HTR-8/SVneo (cell line): Measurements from ENCODE around the gene SQSTM1.
"Not testable (repeated sequence)": the region's sequence is repeated elsewhere in the genome, so short reads cannot be mapped to it uniquely, and the experiment has no call there.

Source experiments
- DNase-seq: peaks from one replicate; pipeline ENCODE4 v3.0.0; 2011; ENCODE audit warnings: low spot score, mixed read lengths; ENCODE audit not compliant: insufficient read length
- FAIRE-seq: peaks from 2 replicates; lab custom pipeline; 2011; peaks lifted over from hg19 to GRCh38; lab: Jason Lieb, UNC

Gene SQSTM1

GRCh38 chr5:179820483-179821297 is at the start of gene SQSTM1:
Gene SQSTM1 (plus strand): TSS chr5:179820905. CDS start chr5:179820937, 32 bp downstream.
- peak; percentile 65 for DNase-seq
- FAIRE-seq = peak; percentile 74

- FAIRE-seq = no peak
- DNase-seq = no peak
Observed at GRCh38 chr5:179771311-179771895, 49.3 kb upstream of the SQSTM1 start.

GRCh38 chr5:179772351-179772750 is 48.4 kb upstream of the SQSTM1 start:
- DNase-seq (no peak), FAIRE-seq (no peak)

- FAIRE-seq = no peak
Observed at GRCh38 chr5:179773686-179774040, 47.0 kb upstream of the SQSTM1 start.

GRCh38 chr5:179774442-179774841 is 46.3 kb upstream of the SQSTM1 start:
- no peak for FAIRE-seq
- no peak for DNase-seq

More at GRCh38 chr5:179773686-179774040, 47.0 kb upstream of the SQSTM1 start:
- DNase-seq = no peak

- no peak for DNase-seq
- FAIRE-seq = no peak
Observed at GRCh38 chr5:179776411-179776938, 44.2 kb upstream of the SQSTM1 start.

- FAIRE-seq = no peak
- no peak for DNase-seq
Observed at GRCh38 chr5:179777456-179777855, 43.2 kb upstream of the SQSTM1 start.

GRCh38 chr5:179777909-179778308 is 42.8 kb upstream of the SQSTM1 start:
- DNase-seq = no peak
- FAIRE-seq = no peak

- DNase-seq (no peak), FAIRE-seq (no peak)
Observed at GRCh38 chr5:179778591-179778990, 42.1 kb upstream of the SQSTM1 start.

GRCh38 chr5:179779826-179780225 is 40.9 kb upstream of the SQSTM1 start:
- FAIRE-seq = no peak
- no peak for DNase-seq

- DNase-seq (no peak), FAIRE-seq (no peak)
Observed at GRCh38 chr5:179780362-179780761, 40.3 kb upstream of the SQSTM1 start.

- DNase-seq (no peak), FAIRE-seq (no peak)
Observed at GRCh38 chr5:179781846-179782245, 38.9 kb upstream of the SQSTM1 start.

- DNase-seq = no peak
- FAIRE-seq = no peak
Observed at GRCh38 chr5:179783128-179783527, 37.6 kb upstream of the SQSTM1 start.

GRCh38 chr5:179786861-179787260 is 33.8 kb upstream of the SQSTM1 start:
- DNase-seq = no peak

GRCh38 chr5:179788193-179788854 is 32.4 kb upstream of the SQSTM1 start:
- DNase-seq (no peak), FAIRE-seq (no peak)

More at GRCh38 chr5:179786861-179787260, 33.8 kb upstream of the SQSTM1 start:
- FAIRE-seq = no peak

- not testable (repeated sequence) for FAIRE-seq, DNase-seq
Observed at GRCh38 chr5:179789278-179789677, 31.4 kb upstream of the SQSTM1 start.

GRCh38 chr5:179791881-179792611 is 28.7 kb upstream of the SQSTM1 start:
- DNase-seq = no peak
- FAIRE-seq = no peak

GRCh38 chr5:179792612-179793467 is 27.9 kb upstream of the SQSTM1 start:
- no peak for FAIRE-seq
- no peak for DNase-seq

- no peak for FAIRE-seq
- DNase-seq = no peak
Observed at GRCh38 chr5:179793468-179794139, 27.1 kb upstream of the SQSTM1 start, which contains the start of gene LTC4S. Gene LTC4S (plus strand): TSS chr5:179793986. CDS start chr5:179794081, 95 bp downstream.
